ENCODE measurements around the gene SYNGAP1. TPM values are rescaled to one million over a fixed set of nuclear protein-coding genes. Genes with fewer than 3 reads are reported as not detected.

The SYNGAP1 gene
- total and polyA plus RNA-seq, 9 of the 15 experiments (the other 6 are each of a cell fraction or from before 2014, with no cell fraction given): 0.01 to 22.8 (median 3.2) TPM

DNA sequence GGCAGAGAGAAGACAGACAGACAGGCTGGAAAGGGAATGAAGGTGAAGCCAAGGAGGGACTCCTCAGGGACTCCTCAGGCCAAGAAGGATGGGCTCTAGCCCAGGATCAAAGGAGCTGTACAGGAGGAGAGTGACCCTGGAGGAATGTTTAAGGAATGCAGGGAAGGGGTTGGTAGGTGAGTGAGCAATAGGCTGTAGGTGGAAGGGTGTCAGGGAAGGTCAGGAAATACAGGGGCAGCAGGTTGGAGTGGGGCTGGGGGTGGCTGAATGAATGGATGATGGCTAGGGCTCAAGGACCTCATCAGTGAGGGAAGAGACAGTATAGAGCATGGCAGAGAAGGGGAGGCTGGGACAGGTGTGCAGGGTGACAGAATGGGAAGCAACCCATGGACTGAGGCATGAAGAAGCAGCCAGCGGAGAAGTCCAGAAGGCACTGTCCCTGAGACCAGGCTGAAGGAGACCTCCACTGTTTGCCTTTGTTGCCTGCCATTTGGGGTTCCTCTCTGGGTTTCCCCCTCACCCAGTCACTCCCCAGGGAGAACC, 13.2 kb downstream of the SYNGAP1 start:
- intact Hi-C loops (cut with micrococcal nuclease): no loop called here
- no peaks in the 10 kb centered on the region for H3K9me3 ChIP-seq (replicated peaks; ENCODE audit: control insufficient read depth, insufficient read depth, low read depth, low read length)
- no peaks in the 10 kb centered on the region; the same call in 1 of the 2 replicates for H4K20me1 ChIP-seq (replicated peaks; ENCODE audit: control insufficient read depth, insufficient read depth, low read length)
- no peak overlapping the region for H2AFZ ChIP-seq (ENCODE audit: low read depth, low read length)
- H3K27me3 ChIP-seq (ENCODE audit: control insufficient read depth in 2 of 2, insufficient read depth in 2 of 2, low read length in 2 of 2): no peaks in the 10 kb centered on the region
- FAIRE-seq: no peak
- no peak overlapping the region for H3K27ac ChIP-seq (ENCODE audit: extremely low read depth, low read depth, low read length)
- ATAC-seq: no peak
- POLR2A ChIA-PET: interaction anchor here (0.6 to 1.3 kb wide), 2 partner anchors 11 to 263 kb away, joined by 3 read pairs; no protein-coding TSS in a partner anchor
- TF ChIP-seq ZNF174 (CRISPR knock-in tag; IDR thresholded peaks at IDR 0.05) (no peak), HDAC1 (IDR thresholded peaks at IDR 0.05) (peak in 1 of 2 experiments; percentile 50; a peak in 1 of 4 replicates)
- H3K9me1 ChIP-seq (ENCODE audit: control insufficient read depth, insufficient read depth, low read length): no peaks in the 10 kb centered on the region
- no peak overlapping the region for H3K4me3 ChIP-seq
- WGBS (ENCODE audit: insufficient coverage, low coverage, missing lambda C conversion rate): 70% methylated on average over 1 of the region's 1 CpG
- in situ Hi-C loops (cut with MboI): no loop called here
- peak overlapping the region in 1 of 2 experiments; percentile 69; a peak in 1 of 4 replicates for H3K9ac ChIP-seq (ENCODE audit: insufficient read depth in 1 of 2, low read depth in 2 of 2, low read length in 2 of 2)
- H3K4me2 ChIP-seq (ENCODE audit: insufficient read depth, low read length): no peak overlapping the region
- peaks cover 27% of the 10 kb centered on the region; the same call in 2 of the 3 replicates for H3K36me3 ChIP-seq (ENCODE audit: control insufficient read depth, insufficient read depth, low read length)
- no TSS peak for BruUV-seq (replicated peaks)
- peaks cover 35 to 46% of the 10 kb centered on the region in 2 experiments for H3K4me1 ChIP-seq (replicated peaks in 1 of 2; ENCODE audit: control insufficient read depth in 2 of 2, insufficient read depth in 2 of 2, low read length in 2 of 2)
- CTCF ChIA-PET (ENCODE audit: low intra/inter-chr PET ratio): no interaction called here
- peaks cover 31% of the 10 kb centered on the region for H3K79me2 ChIP-seq (ENCODE audit: control insufficient read depth, insufficient read depth, low read length)
- DNase-seq (ENCODE audit: extremely low read depth in 1 of 4, low spot score in 3 of 4): no peak

DNA sequence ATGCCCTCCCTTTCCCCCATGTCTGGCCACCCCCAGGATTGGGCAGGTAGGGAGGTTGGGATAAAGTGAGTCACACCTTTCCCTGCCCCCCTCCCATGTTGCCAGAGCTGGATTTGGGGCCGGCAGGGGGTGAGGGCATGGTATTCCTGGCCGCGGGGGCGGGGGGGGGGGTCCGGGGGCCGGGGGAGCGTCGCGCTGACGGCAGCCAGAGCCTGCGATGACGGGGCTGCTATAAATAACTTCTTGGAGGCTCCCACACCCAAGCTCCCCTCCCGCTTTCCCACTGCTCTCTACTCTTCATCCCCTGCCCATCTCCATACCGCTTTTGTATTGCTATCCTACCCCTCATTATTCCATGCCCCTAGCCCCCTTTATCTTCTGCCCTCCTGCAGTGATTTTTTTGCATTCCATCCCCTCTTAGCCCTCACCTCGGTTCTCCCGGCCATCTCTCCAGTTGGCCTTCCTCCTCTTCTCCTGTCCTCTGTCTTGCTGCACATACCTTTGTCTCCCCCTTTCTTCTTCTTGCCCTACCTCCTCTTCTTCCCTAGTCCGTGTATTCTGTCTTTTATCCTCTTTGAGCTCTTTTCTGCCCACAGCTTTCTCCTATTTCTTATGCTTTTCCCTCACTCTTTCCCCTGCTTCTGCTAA, 13.8 kb downstream of the SYNGAP1 start:
- BruUV-seq (replicated peaks): no TSS peak
- H3K9ac ChIP-seq (ENCODE audit: insufficient read depth in 1 of 2, low read depth in 2 of 2, low read length in 2 of 2): peak overlapping the region in 1 of 2 experiments; percentile 69; a peak in 1 of 4 replicates
- H3K9me3 ChIP-seq (replicated peaks; ENCODE audit: control insufficient read depth, insufficient read depth, low read depth, low read length): no peaks in the 10 kb centered on the region
- ChIA-PET POLR2A (interaction anchor here (0.6 to 1.3 kb wide), 2 partner anchors 11 to 262 kb away, joined by 3 read pairs; no protein-coding TSS in a partner anchor), CTCF (ENCODE audit: low intra/inter-chr PET ratio) (no interaction called here)
- peaks cover 25% of the 10 kb centered on the region for H3K79me2 ChIP-seq (ENCODE audit: control insufficient read depth, insufficient read depth, low read length)
- H3K9me1 ChIP-seq (ENCODE audit: control insufficient read depth, insufficient read depth, low read length): no peaks in the 10 kb centered on the region
- intact Hi-C loops (cut with micrococcal nuclease): no loop called here
- peaks cover 33% of the 10 kb centered on the region; the same call in 2 of the 3 replicates for H3K36me3 ChIP-seq (ENCODE audit: control insufficient read depth, insufficient read depth, low read length)
- no peak overlapping the region for H2AFZ ChIP-seq (ENCODE audit: low read depth, low read length)
- in situ Hi-C loops (cut with MboI): no loop called here
- no peak overlapping the region for H3K27ac ChIP-seq (ENCODE audit: extremely low read depth, low read depth, low read length)
- ATAC-seq (no peak), FAIRE-seq (no peak), DNase-seq (ENCODE audit: extremely low read depth in 1 of 4, low spot score in 3 of 4) (no peak)
- no peak overlapping the region for H3K4me2 ChIP-seq (ENCODE audit: insufficient read depth, low read length)
- no peaks in the 10 kb centered on the region; the same call in 1 of the 2 replicates for H4K20me1 ChIP-seq (replicated peaks; ENCODE audit: control insufficient read depth, insufficient read depth, low read length)
- no peaks in the 10 kb centered on the region for H3K27me3 ChIP-seq (ENCODE audit: control insufficient read depth in 2 of 2, insufficient read depth in 2 of 2, low read length in 2 of 2)
- 23% methylated on average over 8 of the region's 17 CpGs for WGBS (ENCODE audit: insufficient coverage, low coverage, missing lambda C conversion rate)
- H3K4me1 ChIP-seq (replicated peaks in 1 of 2; ENCODE audit: control insufficient read depth in 2 of 2, insufficient read depth in 2 of 2, low read length in 2 of 2): peaks cover 31 to 41% of the 10 kb centered on the region in 2 experiments
- no peak overlapping the region for H3K4me3 ChIP-seq
- TF ChIP-seq HDAC1 (IDR thresholded peaks at IDR 0.05): 0 out of 4 replicates have a peak, but pooled peaks of 1 of the 2 experiments have one; percentile 38
- peak; percentile 43 to 55; a peak in 1 of 4 replicates for TF ChIP-seq KDM1A (IDR thresholded peaks at IDR 0.05)
- peak; percentile 65; the same call in 1 of the 2 replicates for TF ChIP-seq MEF2A (IDR thresholded peaks at IDR 0.05; ENCODE audit: control insufficient read depth, low read depth, low read length)
- TF ChIP-seq, protein P1, sequence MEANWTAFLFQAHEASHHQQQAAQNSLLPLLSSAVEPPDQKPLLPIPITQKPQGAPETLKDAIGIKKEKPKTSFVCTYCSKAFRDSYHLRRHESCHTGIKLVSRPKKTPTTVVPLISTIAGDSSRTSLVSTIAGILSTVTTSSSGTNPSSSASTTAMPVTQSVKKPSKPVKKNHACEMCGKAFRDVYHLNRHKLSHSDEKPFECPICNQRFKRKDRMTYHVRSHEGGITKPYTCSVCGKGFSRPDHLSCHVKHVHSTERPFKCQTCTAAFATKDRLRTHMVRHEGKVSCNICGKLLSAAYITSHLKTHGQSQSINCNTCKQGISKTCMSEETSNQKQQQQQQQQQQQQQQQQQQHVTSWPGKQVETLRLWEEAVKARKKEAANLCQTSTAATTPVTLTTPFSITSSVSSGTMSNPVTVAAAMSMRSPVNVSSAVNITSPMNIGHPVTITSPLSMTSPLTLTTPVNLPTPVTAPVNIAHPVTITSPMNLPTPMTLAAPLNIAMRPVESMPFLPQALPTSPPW (CRISPR knock-in tag; IDR thresholded peaks at IDR 0.05): peak; percentile 73
- TF ChIP-seq OTX1 (CRISPR knock-in tag; IDR thresholded peaks at IDR 0.05): 0 out of 2 replicates have a peak, but pooled peaks have one; percentile 64
- TF ChIP-seq TSC22D4 (tag; IDR thresholded peaks at IDR 0.05): peak; percentile 77; the same call in 1 of the 2 replicates
- TF ChIP-seq, protein P2, sequence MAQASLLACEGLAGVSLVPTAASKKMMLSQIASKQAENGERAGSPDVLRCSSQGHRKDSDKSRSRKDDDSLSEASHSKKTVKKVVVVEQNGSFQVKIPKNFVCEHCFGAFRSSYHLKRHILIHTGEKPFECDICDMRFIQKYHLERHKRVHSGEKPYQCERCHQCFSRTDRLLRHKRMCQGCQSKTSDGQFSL (CRISPR knock-in tag; IDR thresholded peaks at IDR 0.05): no peak
- TF ChIP-seq, protein P2 (tag; IDR thresholded peaks at IDR 0.05): peak in 1 of 2 experiments; percentile 57; a peak in 1 of 4 replicates
- TF ChIP-seq PHF21A (IDR thresholded peaks at IDR 0.05; ENCODE audit: borderline replicate concordance, low read depth): peak; percentile 56; the same call in 1 of the 2 replicates
